H9 (cell line): Measurements from ENCODE around the gene NFATC1. TPM values are rescaled to one million over a fixed set of nuclear protein-coding genes. Genes with fewer than 3 reads are reported as not detected.

ENCODE experiments used
- DNase-seq: peaks from one replicate; pipeline ENCODE4 v3.0.0-alpha.2; 2017
- H2AFZ ChIP-seq: one replicate; pipeline ENCODE4 v1.6.1; 2013; ENCODE audit warnings: mild to moderate bottlenecking, low read length, control low read depth, moderate library complexity
- H2AK5ac ChIP-seq: 2 replicates; pipeline ENCODE4 v1.6.1; 2013; ENCODE audit warnings: low read length, control low read depth, mixed read lengths; ENCODE audit not compliant: insufficient read length
- H2BK120ac ChIP-seq: one replicate; pipeline ENCODE4 v1.6.1; 2013; ENCODE audit warnings: low read depth, mild to moderate bottlenecking, low read length, control low read depth, inconsistent platforms; ENCODE audit not compliant: poor library complexity, severe bottlenecking
- H2BK12ac ChIP-seq: 2 replicates; pipeline ENCODE4 v1.6.1; 2013; ENCODE audit warnings: low read length, control low read depth, mixed read lengths, low read depth; ENCODE audit not compliant: insufficient read length
- H2BK15ac ChIP-seq: 2 replicates; pipeline ENCODE4 v1.6.1; 2013; ENCODE audit warnings: low read depth, low read length, control low read depth
- H2BK20ac ChIP-seq: one replicate; pipeline ENCODE4 v1.6.1; 2013; ENCODE audit warnings: low read depth, mild to moderate bottlenecking, low read length, control low read depth, inconsistent platforms; ENCODE audit not compliant: poor library complexity, severe bottlenecking
- H2BK5ac ChIP-seq: 2 replicates; pipeline ENCODE4 v1.6.1; 2013; ENCODE audit warnings: low read length, control low read depth, mixed read lengths; ENCODE audit not compliant: insufficient read length
- H3K14ac ChIP-seq: 2 replicates; pipeline ENCODE4 v1.6.1; 2013; ENCODE audit warnings: low read length, control low read depth; ENCODE audit not compliant: insufficient read depth
- H3K18ac ChIP-seq: 2 replicates; pipeline ENCODE4 v1.6.1; 2013; ENCODE audit warnings: low read depth, mild to moderate bottlenecking, mixed read lengths, low read length, control low read depth; ENCODE audit not compliant: insufficient read length
- H3K23ac ChIP-seq: 2 replicates; pipeline ENCODE4 v1.6.1; 2013; ENCODE audit warnings: low read length, control low read depth, mixed read lengths, low read depth; ENCODE audit not compliant: insufficient read length
- H3K23me2 ChIP-seq: 2 replicates; pipeline ENCODE4 v1.6.1; 2013; ENCODE audit warnings: low read depth, mild to moderate bottlenecking, mixed read lengths, low read length, control low read depth; ENCODE audit not compliant: insufficient read length, poor library complexity, severe bottlenecking
- H3K27ac ChIP-seq: 2 replicates; pipeline ENCODE4 v1.5.1; 2013; ENCODE audit warnings: low read length, control low read depth, mixed read lengths, low read depth; ENCODE audit not compliant: insufficient read length
- H3K27me3 ChIP-seq: 2 replicates; pipeline ENCODE4 v1.6.1; 2013; ENCODE audit warnings: low read length, control low read depth, inconsistent platforms; ENCODE audit not compliant: insufficient read depth
- H3K4ac ChIP-seq: 2 replicates; pipeline ENCODE4 v1.6.1; 2013; ENCODE audit warnings: low read depth, mild to moderate bottlenecking, control low read depth, inconsistent platforms, low read length, moderate library complexity
- H3K4me1 ChIP-seq: 2 replicates; pipeline ENCODE4 v1.6.1; 2013; ENCODE audit warnings: low read length, control low read depth, inconsistent platforms; ENCODE audit not compliant: insufficient read depth
- H3K4me2 ChIP-seq: 2 replicates; pipeline ENCODE4 v1.6.1; 2013; ENCODE audit warnings: low read length, control low read depth, mixed read lengths; ENCODE audit not compliant: insufficient read length, insufficient read depth
- H3K56ac ChIP-seq: 2 replicates; pipeline ENCODE4 v1.6.1; 2013; ENCODE audit warnings: low read depth, mild to moderate bottlenecking, mixed read lengths, low read length, control low read depth; ENCODE audit not compliant: insufficient read length
- H3K79me1 ChIP-seq: 2 replicates; pipeline ENCODE4 v1.6.1; 2013; ENCODE audit warnings: low read depth, mild to moderate bottlenecking, moderate library complexity, low read length, control low read depth, inconsistent platforms; ENCODE audit not compliant: insufficient read depth, poor library complexity, severe bottlenecking
- H3K79me2 ChIP-seq: 2 replicates; pipeline ENCODE4 v1.6.1; 2013; ENCODE audit warnings: low read length, control low read depth, inconsistent platforms; ENCODE audit not compliant: insufficient read depth
- H3K9ac ChIP-seq: 2 replicates; pipeline ENCODE4 v1.6.1; 2013; ENCODE audit warnings: low read length, control low read depth, mixed read lengths; ENCODE audit not compliant: insufficient read length; ENCODE audit errors: extremely low read depth
- H3K9me3 ChIP-seq: one replicate; pipeline ENCODE4 v1.6.1; 2013; ENCODE audit warnings: low read depth, low read length, inconsistent platforms; ENCODE audit not compliant: control insufficient read depth
- H3T11ph ChIP-seq: one replicate; pipeline ENCODE4 v1.6.1; 2013; ENCODE audit warnings: mild to moderate bottlenecking, low read length, control low read depth, inconsistent platforms
- H4K20me1 ChIP-seq: one replicate; pipeline ENCODE4 v1.6.1; 2013; ENCODE audit not compliant: control insufficient read depth, insufficient read length, insufficient read depth
- H4K5ac ChIP-seq: 2 replicates; pipeline ENCODE4 v1.6.1; 2013; ENCODE audit warnings: low read depth, mild to moderate bottlenecking, mixed read lengths, low read length, control low read depth; ENCODE audit not compliant: insufficient read length
- H4K8ac ChIP-seq: replicated peaks from 2 replicates; pipeline ENCODE4 v1.6.1; 2013; ENCODE audit warnings: low read length, control low read depth, mixed read lengths, low read depth; ENCODE audit not compliant: insufficient read length
- H4K91ac ChIP-seq: 2 replicates; pipeline ENCODE4 v1.6.1; 2013; ENCODE audit warnings: low read depth, mild to moderate bottlenecking, moderate library complexity, mixed read lengths, low read length, control low read depth; ENCODE audit not compliant: insufficient read length
- H3K27ac Mint-ChIP-seq, 3 experiments: 2 replicates in 2 of 3; 3 replicates in 1 of 3; pipeline ENCODE4 v1.8.0; 2020 to 2021; ENCODE audit warnings: mixed read lengths in 3 of 3, mild to moderate bottlenecking in 1 of 3, moderate library complexity in 1 of 3
- H3K27me3 Mint-ChIP-seq: 2 replicates; pipeline ENCODE4 v1.8.0; 2021; ENCODE audit warnings: low read depth, mild to moderate bottlenecking, moderate library complexity, mixed read lengths
- H3K36me3 Mint-ChIP-seq, 3 experiments: 2 replicates in 2 of 3; 3 replicates in 1 of 3; pipeline ENCODE4 v1.8.0; 2020 to 2021; ENCODE audit warnings: low read depth in 3 of 3, mixed read lengths in 3 of 3; ENCODE audit not compliant: insufficient read depth in 1 of 3
- H3K4me1 Mint-ChIP-seq, 2 experiments: 2 replicates each; pipeline ENCODE4 v1.8.0; 2020; ENCODE audit warnings: mixed read lengths in 2 of 2
- H3K4me3 Mint-ChIP-seq, 2 experiments: 2 replicates in 1 of 2; 3 replicates in 1 of 2; pipeline ENCODE4 v1.8.0; 2020 to 2021; ENCODE audit warnings: mild to moderate bottlenecking in 2 of 2, mixed read lengths in 2 of 2, moderate library complexity in 1 of 2
- H3K9me3 Mint-ChIP-seq, 2 experiments: 2 replicates in 1 of 2; 3 replicates in 1 of 2; pipeline ENCODE4 v1.8.0; 2020; ENCODE audit warnings: mild to moderate bottlenecking in 2 of 2, mixed read lengths in 2 of 2, moderate library complexity in 1 of 2
- WGBS: extraction: QIAGEN DNeasy Blood & Tissue Kit; methylation state at CpG from one replicate; pipeline ENCODE4 v1.1.7; 2013; ENCODE audit warnings: missing lambda C conversion rate, low lambda C conversion rate, mixed read lengths; ENCODE audit not compliant: insufficient read length; ENCODE audit errors: extremely low coverage; 5-methylcytosine and 5-hydroxymethylcytosine counted together
- total RNA-seq: library from RNA; stranded (reverse); gene quantifications from 2 replicates; pipeline ENCODE4 v1.2.1, GENCODE V29; 2021
- TF ChIP-seq, protein P1 (sequence below): fragments of 200-600 bp; sonication (generic); conservative IDR thresholded peaks from 3 replicates; pipeline ENCODE4 v1.8.0; 2021; ENCODE audit warnings: antibody characterized with exemption, mild to moderate bottlenecking

NFATC1 gene
- total RNA-seq, 1 experiment from 2014 or later, result 5.5 TPM

- H4K91ac ChIP-seq, result no peak overlapping the region
- TF ChIP-seq, protein P1, sequence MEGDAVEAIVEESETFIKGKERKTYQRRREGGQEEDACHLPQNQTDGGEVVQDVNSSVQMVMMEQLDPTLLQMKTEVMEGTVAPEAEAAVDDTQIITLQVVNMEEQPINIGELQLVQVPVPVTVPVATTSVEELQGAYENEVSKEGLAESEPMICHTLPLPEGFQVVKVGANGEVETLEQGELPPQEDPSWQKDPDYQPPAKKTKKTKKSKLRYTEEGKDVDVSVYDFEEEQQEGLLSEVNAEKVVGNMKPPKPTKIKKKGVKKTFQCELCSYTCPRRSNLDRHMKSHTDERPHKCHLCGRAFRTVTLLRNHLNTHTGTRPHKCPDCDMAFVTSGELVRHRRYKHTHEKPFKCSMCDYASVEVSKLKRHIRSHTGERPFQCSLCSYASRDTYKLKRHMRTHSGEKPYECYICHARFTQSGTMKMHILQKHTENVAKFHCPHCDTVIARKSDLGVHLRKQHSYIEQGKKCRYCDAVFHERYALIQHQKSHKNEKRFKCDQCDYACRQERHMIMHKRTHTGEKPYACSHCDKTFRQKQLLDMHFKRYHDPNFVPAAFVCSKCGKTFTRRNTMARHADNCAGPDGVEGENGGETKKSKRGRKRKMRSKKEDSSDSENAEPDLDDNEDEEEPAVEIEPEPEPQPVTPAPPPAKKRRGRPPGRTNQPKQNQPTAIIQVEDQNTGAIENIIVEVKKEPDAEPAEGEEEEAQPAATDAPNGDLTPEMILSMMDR, result no peak
- H3K4me2 ChIP-seq, result no peak overlapping the region
- Mint-ChIP-seq H3K27ac (no peak overlapping the region; a peak in 1 of 7 replicates), H3K9me3 (no peaks in the 10 kb centered on the region), H3K27me3 (no peaks in the 10 kb centered on the region), H3K4me1 (peaks cover 0 to 3% of the 10 kb centered on the region in 2 experiments; a peak in 2 of 4 replicates), H3K4me3 (no peak overlapping the region), H3K36me3 (no peaks in the 10 kb centered on the region)
- H3K18ac ChIP-seq, result no peak overlapping the region
- no peak overlapping the region for H2BK5ac ChIP-seq
- H3K9me3 ChIP-seq, result no peaks in the 10 kb centered on the region
- no peaks in the 10 kb centered on the region for H3K23me2 ChIP-seq
- H2AFZ ChIP-seq, result no peak overlapping the region
- no peak overlapping the region for H3K14ac ChIP-seq
- H4K8ac ChIP-seq, result no peak overlapping the region
- H2BK12ac ChIP-seq, result no peak overlapping the region
- H3K79me2 ChIP-seq, result no peaks in the 10 kb centered on the region
- H4K20me1 ChIP-seq, result no peaks in the 10 kb centered on the region
- no CpG with 5 or more reads among the region's 16 CpGs for WGBS
- no peak overlapping the region for H3K27ac ChIP-seq
- no peak for DNase-seq
- H2BK20ac ChIP-seq, result no peak overlapping the region
- no peak overlapping the region for H3K4ac ChIP-seq
- H4K5ac ChIP-seq, result no peak overlapping the region
- no peak overlapping the region for H2AK5ac ChIP-seq
- H3K23ac ChIP-seq, result no peak overlapping the region
- H2BK15ac ChIP-seq, result no peak overlapping the region
- no peak overlapping the region for H2BK120ac ChIP-seq
- no peaks in the 10 kb centered on the region for H3K27me3 ChIP-seq
- no peaks in the 10 kb centered on the region for H3K79me1 ChIP-seq
- H3K4me1 ChIP-seq, result no peaks in the 10 kb centered on the region
- no peak overlapping the region for H3K9ac ChIP-seq
- H3T11ph ChIP-seq, result no peak overlapping the region
- H3K56ac ChIP-seq, result no peak overlapping the region
These were observed 43.9 kb downstream of the NFATC1 start for GRCh38 chr18:79439628-79440023.
